K562 (cell line): Measurements from ENCODE around the gene LRRC8A. TPM values are rescaled to one million over a fixed set of nuclear protein-coding genes. Genes with fewer than 3 reads are reported as not detected.

Source experiments
- ATAC-seq: fragments of 200-7000 bp; cut with Tn5 transposase; 3 replicates; pipeline ENCODE4 v1.9.1; 2020; ENCODE audit warnings: moderate library complexity
- BruUV-seq: library from RNA; stranded (reverse); fragments of 400-500 nt; replicated peaks from 2 replicates; lab custom pipeline; 2021; lab: Mats Ljungman, UMichigan
- CTCF ChIA-PET: fragments of 300-600 bp; formaldehyde crosslinking; extraction: SDS; loops from one replicate; lab custom pipeline; 2021; ENCODE audit warnings: low intra/inter-chr PET ratio; lab: Yijun Ruan, JAX
- POLR2A ChIA-PET: fragments of 300-600, 350-650 bp; sonication (Branson Sonifier 250); formaldehyde crosslinking; extraction: SDS; loops from one replicate; lab custom pipeline; 2021; ENCODE audit warnings: antibody characterized with exemption, inconsistent platforms; lab: Yijun Ruan, JAX
- DNase-seq, 4 experiments: peaks; one replicate each; pipeline versions ENCODE4 v3.0.0 to v3.0.0-alpha.2; 2011 to 2018; ENCODE audit warnings: low spot score in 3 of 4, mixed read lengths in 3 of 4; ENCODE audit errors: extremely low read depth in 1 of 4
- FAIRE-seq: peaks from 2 replicates; lab custom pipeline; 2011; peaks lifted over from hg19 to GRCh38; lab: Jason Lieb, UNC
- H2AFZ ChIP-seq: 2 replicates; pipeline ENCODE4 v1.6.0; 2011; ENCODE audit warnings: low read depth, low read length, control low read depth, inconsistent platforms
- H3K27ac ChIP-seq: fragments of 200-600 bp; 3 replicates; pipeline ENCODE4 v1.8.0; 2011; ENCODE audit warnings: low read depth, mild to moderate bottlenecking, control low read depth, inconsistent platforms, low read length, moderate library complexity, mixed read lengths; ENCODE audit errors: extremely low read depth
- H3K27me3 ChIP-seq, 2 experiments: fragments of 300-600 bp in 1 of 2; 2 replicates in 1 of 2; 3 replicates in 1 of 2; pipeline versions ENCODE4 v1.6.0 to v1.8.0; 2011; ENCODE audit warnings: inconsistent platforms in 2 of 2, low read length in 2 of 2, mild to moderate bottlenecking in 1 of 2, mixed read lengths in 1 of 2, moderate library complexity in 1 of 2; ENCODE audit not compliant: control insufficient read depth in 2 of 2, insufficient read depth in 2 of 2
- H3K36me3 ChIP-seq: fragments of 300-600 bp; 3 replicates; pipeline ENCODE4 v1.8.0; 2011; ENCODE audit warnings: mild to moderate bottlenecking, low read length, inconsistent platforms; ENCODE audit not compliant: control insufficient read depth, insufficient read depth
- H3K4me1 ChIP-seq, 2 experiments: fragments of 200-600 bp in 1 of 2; replicated peaks in 1 of 2; 2 replicates in 1 of 2; 3 replicates in 1 of 2; pipeline versions ENCODE4 v1.5.1 to v1.8.0; 2011; ENCODE audit warnings: inconsistent platforms in 2 of 2, low read length in 2 of 2, mild to moderate bottlenecking in 1 of 2, mixed read lengths in 1 of 2, moderate library complexity in 1 of 2; ENCODE audit not compliant: control insufficient read depth in 2 of 2, insufficient read depth in 2 of 2
- H3K4me2 ChIP-seq: 2 replicates; pipeline ENCODE4 v1.6.1; 2011; ENCODE audit warnings: low read length, control low read depth, inconsistent platforms, mixed read lengths; ENCODE audit not compliant: insufficient read depth
- H3K4me3 ChIP-seq: fragments of 200-600 bp; sonication (generic), shearing (Covaris generic); 2 replicates; pipeline ENCODE4 v1.5.1; 2016; ENCODE audit warnings: control low read depth, inconsistent platforms
- H3K79me2 ChIP-seq: fragments of 200-600 bp; 3 replicates; pipeline ENCODE4 v1.8.0; 2011; ENCODE audit warnings: low read length, inconsistent platforms; ENCODE audit not compliant: control insufficient read depth, insufficient read depth
- H3K9ac ChIP-seq, 2 experiments: 2 replicates each; pipeline versions ENCODE4 v1.6.0 to v1.6.1; 2011; ENCODE audit warnings: low read depth in 2 of 2, low read length in 2 of 2, control low read depth in 1 of 2, inconsistent platforms in 1 of 2, mild to moderate bottlenecking in 1 of 2, mixed read lengths in 1 of 2; ENCODE audit not compliant: insufficient read depth in 1 of 2
- H3K9me1 ChIP-seq: one replicate; pipeline ENCODE4 v1.6.0; 2011; ENCODE audit warnings: inconsistent platforms, mild to moderate bottlenecking, low read length, moderate library complexity; ENCODE audit not compliant: control insufficient read depth, insufficient read depth
- H3K9me3 ChIP-seq: replicated peaks from 2 replicates; pipeline ENCODE4 v1.5.1; 2011; ENCODE audit warnings: low read depth, low read length, inconsistent platforms; ENCODE audit not compliant: control insufficient read depth, insufficient read depth
- H4K20me1 ChIP-seq: replicated peaks from 2 replicates; pipeline ENCODE4 v1.6.1; 2011; ENCODE audit warnings: low read length, inconsistent platforms, mixed read lengths; ENCODE audit not compliant: control insufficient read depth, insufficient read depth
- CREB1 ChIP-seq, 2 experiments: sonication (generic) in 1 of 2; formaldehyde crosslinking in 1 of 2; IDR thresholded peaks; 2 replicates each; pipeline versions ENCODE4 v1.6.1 to v1.8.0; 2012 to 2022; ENCODE audit warnings: inconsistent platforms in 1 of 2, mild to moderate bottlenecking in 1 of 2, missing genetic modification reagents in 1 of 2, moderate library complexity in 1 of 2
- FOXJ2 ChIP-seq: fragments of 200-800 bp; sonication (Bioruptor generic); IDR thresholded peaks from 2 replicates; pipeline ENCODE4 v1.6.1; 2016; ENCODE audit warnings: missing genetic modification characterization, missing compliant biosample characterization
- JUND ChIP-seq, 2 experiments: IDR thresholded peaks; 2 replicates in 1 of 2; 3 replicates in 1 of 2; pipeline ENCODE4 v1.6.1; 2011; ENCODE audit warnings: borderline replicate concordance in 2 of 2, low read depth in 2 of 2, low read length in 2 of 2, improper control_type of control experiment in 1 of 2, missing biosample characterization in 1 of 2, missing genetic modification characterization in 1 of 2, missing genetic modification reagents in 1 of 2
- KAT8 ChIP-seq: fragments of 450-650 bp; IDR thresholded peaks from 2 replicates; pipeline ENCODE4 v1.6.1; 2016; ENCODE audit warnings: low read depth, mild to moderate bottlenecking
- NCOA4 ChIP-seq: fragments of 450-650 bp; IDR thresholded peaks from 2 replicates; pipeline ENCODE4 v1.6.1; 2018; ENCODE audit warnings: mild to moderate bottlenecking; ENCODE audit not compliant: partially characterized antibody
- POU5F1 ChIP-seq: fragments of 150-350 bp; IDR thresholded peaks from 2 replicates; pipeline ENCODE4 v1.6.1; 2014; ENCODE audit warnings: borderline replicate concordance, low read length, low read depth, mild to moderate bottlenecking; ENCODE audit not compliant: partially characterized antibody
- PPARD ChIP-seq: fragments of 250-450 bp; sonication (Bioruptor Pico); IDR thresholded peaks from 2 replicates; pipeline ENCODE4 v1.8.0; 2022; ENCODE audit warnings: inconsistent platforms, mild to moderate bottlenecking, moderate library complexity
- YBX1 ChIP-seq: fragments of 450-650 bp; IDR thresholded peaks from 2 replicates; pipeline ENCODE4 v1.7.1; 2016; ENCODE audit warnings: mild to moderate bottlenecking
- YY1 ChIP-seq, 3 experiments: IDR thresholded peaks; 2 replicates each; pipeline ENCODE4 v1.6.1; 2011; ENCODE audit warnings: low read length in 2 of 3, mild to moderate bottlenecking in 2 of 3, moderate library complexity in 2 of 3, borderline replicate concordance in 1 of 3, control low read depth in 1 of 3, low read depth in 1 of 3; ENCODE audit not compliant: insufficient read depth in 3 of 3, insufficient replicate concordance in 2 of 3, control insufficient read depth in 1 of 3, insufficient read length in 1 of 3; ENCODE audit errors: extremely low read depth in 1 of 3
- ZBED1 ChIP-seq: IDR thresholded peaks from 2 replicates; pipeline ENCODE4 v1.6.1; 2014
- ZBTB17 ChIP-seq: fragments of 450-650 bp; formaldehyde crosslinking; IDR thresholded peaks from 2 replicates; pipeline ENCODE4 v1.4.0; 2020; ENCODE audit warnings: mild to moderate bottlenecking
- WGBS: fragments of 100-300 bp; shearing (Covaris generic); methylation state at CpG from one replicate; pipeline ENCODE4 v1.1.6; 2016; ENCODE audit warnings: low coverage, mixed read lengths; ENCODE audit not compliant: insufficient coverage; ENCODE audit errors: missing lambda C conversion rate; 5-methylcytosine and 5-hydroxymethylcytosine counted together
- in situ Hi-C: fragments of 300-500 bp; cut with MboI; formaldehyde crosslinking; loops from 4 replicates; pipeline ENCODE4 v1.15.0; 2018; ENCODE audit warnings: inconsistent platforms, mixed read lengths
- intact Hi-C: fragments of 100-400 bp; cut with micrococcal nuclease; formaldehyde crosslinking; loops from 2 replicates; pipeline ENCODE4 v1.14.2; 2022
- polyA plus RNA-seq, 8 experiments: library from polyadenylated mRNA; depleted of rRNA in 4 of 8; stranded (reverse) in 5 of 8; unstranded in 3 of 8; fragments of >200 nt; fragmentation: Nextera tagmentation in 2 of 8; fragmentation: Illumina TruSeq in 1 of 8; extraction: Ambion mirVana in 2 of 8; extraction: Trizol in 1 of 8; gene quantifications; 2 replicates each; pipeline versions ENCODE4 v1.2.1 to v1.2.3, GENCODE V29; 2011 to 2014; ENCODE audit warnings: inconsistent platforms in 1 of 8, missing spikeins in 1 of 8
- total RNA-seq, 7 experiments: library from RNA; depleted of rRNA in 6 of 7; stranded (reverse); fragments of >200 nt in 6 of 7; fragmentation: Illumina TruSeq in 2 of 7; extraction: Trizol in 2 of 7; gene quantifications; 2 replicates each; pipeline versions ENCODE4 v1.2.1 to v1.2.3, GENCODE V29; 2011 to 2021; ENCODE audit warnings: low replicate concordance in 1 of 7
- TF ChIP-seq, protein P1 (sequence below): fragments of 450-650 bp; IDR thresholded peaks from 2 replicates; pipeline ENCODE4 v1.6.1; 2016; ENCODE audit warnings: mild to moderate bottlenecking
- TF ChIP-seq, protein P2 (sequence below): sonication (generic); IDR thresholded peaks from 2 replicates; pipeline ENCODE4 v1.6.1; 2016
- TF ChIP-seq, protein P3 (sequence below): fragments of 250-450 bp; sonication (Bioruptor Pico); IDR thresholded peaks from 2 replicates; pipeline ENCODE4 v1.8.0; 2021; ENCODE audit warnings: borderline replicate concordance, mild to moderate bottlenecking, moderate library complexity; ENCODE audit not compliant: poor library complexity, severe bottlenecking
- TF ChIP-seq, protein P4 (sequence below): fragments of 250-450 bp; sonication (Bioruptor Pico); IDR thresholded peaks from 2 replicates; pipeline ENCODE4 v1.8.0; 2021; ENCODE audit warnings: moderate library complexity, mild to moderate bottlenecking, inconsistent platforms

Gene LRRC8A
- total and polyA plus RNA-seq, 9 of the 15 experiments (the other 6 are each of a cell fraction or from before 2014, with no cell fraction given) = 2.9 to 24.7 (median 8.9) TPM

DNA sequence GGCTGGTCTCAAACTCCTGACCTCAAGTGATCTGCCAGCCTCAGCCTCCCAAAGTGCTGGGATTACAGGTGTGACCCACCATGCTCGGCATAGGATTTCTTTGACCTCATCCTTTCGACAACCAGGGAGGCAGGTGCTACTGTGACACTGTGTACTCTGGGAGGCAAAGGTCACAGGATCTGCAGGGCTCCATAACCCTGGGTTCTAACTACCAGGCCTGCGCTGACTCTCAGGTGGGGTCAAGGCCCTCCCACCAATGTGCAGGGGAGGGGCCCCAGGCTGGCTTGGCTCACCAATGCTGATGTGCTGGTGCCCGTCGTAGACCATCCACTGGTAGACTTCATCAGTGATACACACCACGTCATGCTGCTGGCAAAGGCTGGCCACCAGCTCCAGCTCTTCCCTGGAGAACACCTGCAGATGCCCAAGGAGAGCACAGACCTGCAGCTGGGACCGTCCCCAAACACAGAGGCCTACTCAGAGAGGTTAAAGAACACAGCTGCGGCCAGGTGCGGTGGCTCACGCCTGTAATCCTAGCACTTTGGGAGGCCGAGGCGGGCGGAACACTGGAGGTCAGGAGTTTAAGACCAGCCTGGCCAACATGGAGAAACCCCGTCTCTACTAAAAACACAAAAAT is 45.3 kb upstream of the LRRC8A start (continued):
- TF ChIP-seq POU5F1 (no peak), ZBTB17 (CRISPR knock-in tag) (no peak)
- TF ChIP-seq, protein P1, sequence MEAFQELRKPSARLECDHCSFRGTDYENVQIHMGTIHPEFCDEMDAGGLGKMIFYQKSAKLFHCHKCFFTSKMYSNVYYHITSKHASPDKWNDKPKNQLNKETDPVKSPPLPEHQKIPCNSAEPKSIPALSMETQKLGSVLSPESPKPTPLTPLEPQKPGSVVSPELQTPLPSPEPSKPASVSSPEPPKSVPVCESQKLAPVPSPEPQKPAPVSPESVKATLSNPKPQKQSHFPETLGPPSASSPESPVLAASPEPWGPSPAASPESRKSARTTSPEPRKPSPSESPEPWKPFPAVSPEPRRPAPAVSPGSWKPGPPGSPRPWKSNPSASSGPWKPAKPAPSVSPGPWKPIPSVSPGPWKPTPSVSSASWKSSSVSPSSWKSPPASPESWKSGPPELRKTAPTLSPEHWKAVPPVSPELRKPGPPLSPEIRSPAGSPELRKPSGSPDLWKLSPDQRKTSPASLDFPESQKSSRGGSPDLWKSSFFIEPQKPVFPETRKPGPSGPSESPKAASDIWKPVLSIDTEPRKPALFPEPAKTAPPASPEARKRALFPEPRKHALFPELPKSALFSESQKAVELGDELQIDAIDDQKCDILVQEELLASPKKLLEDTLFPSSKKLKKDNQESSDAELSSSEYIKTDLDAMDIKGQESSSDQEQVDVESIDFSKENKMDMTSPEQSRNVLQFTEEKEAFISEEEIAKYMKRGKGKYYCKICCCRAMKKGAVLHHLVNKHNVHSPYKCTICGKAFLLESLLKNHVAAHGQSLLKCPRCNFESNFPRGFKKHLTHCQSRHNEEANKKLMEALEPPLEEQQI = no peak

DNA sequence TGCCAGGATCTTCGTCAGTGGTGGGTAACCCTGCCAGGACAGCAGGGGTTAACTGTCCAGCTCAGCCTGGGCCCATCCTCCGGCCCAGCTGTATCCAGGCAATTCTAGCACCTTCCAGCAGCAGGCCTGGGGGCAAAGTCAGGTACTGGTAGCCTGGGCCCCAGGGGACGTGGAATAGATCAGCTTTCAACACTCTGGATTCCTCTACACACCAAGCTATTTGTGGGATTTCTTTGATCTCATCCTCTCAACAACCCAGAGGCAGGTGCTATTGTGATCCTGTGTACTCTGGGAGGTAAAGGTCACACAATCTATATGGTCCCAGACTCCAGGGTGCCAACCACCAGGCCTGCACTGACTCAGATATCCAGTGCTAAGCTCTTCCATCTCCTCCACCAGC is 43.6 kb upstream of the LRRC8A start:
- H3K27ac ChIP-seq = no peak overlapping the region
- 69% methylated on average over 3 of the region's 3 CpGs for WGBS
- H3K9me1 ChIP-seq = no peaks in the 10 kb centered on the region
- H4K20me1 ChIP-seq = no peaks in the 10 kb centered on the region
- in situ Hi-C loops = no loop called here
- BruUV-seq = no TSS peak
- H3K9ac ChIP-seq = peak overlapping the region in 1 of 2 experiments; percentile 78; a peak in 2 of 4 replicates
- no peaks in the 10 kb centered on the region for H3K27me3 ChIP-seq
- no peaks in the 10 kb centered on the region for H3K79me2 ChIP-seq
- DNase-seq (peak in 3 of 4 experiments; percentile 4 to 7 (median 6)), FAIRE-seq (no peak), ATAC-seq (no peak)
- H3K4me1 ChIP-seq = peaks cover 0 to 5% of the 10 kb centered on the region in 2 experiments; a peak in 2 of 5 replicates
- H2AFZ ChIP-seq = no peak overlapping the region
- no peak overlapping the region for H3K4me2 ChIP-seq
- ChIA-PET CTCF (no interaction called here), POLR2A (interaction anchor here (1.0 kb wide), 1 partner anchor 105 kb away, joined by 6 read pairs; no protein-coding TSS in a partner anchor)
- intact Hi-C loops = no loop called here
- H3K4me3 ChIP-seq = no peak overlapping the region
- no peaks in the 10 kb centered on the region for H3K9me3 ChIP-seq
- peaks cover 21% of the 10 kb centered on the region; the same call in 2 of the 3 replicates for H3K36me3 ChIP-seq
- TF ChIP-seq YY1 (IDR thresholded peaks at IDR 0.05; ENCODE audit: borderline replicate concordance in 1 of 3, control insufficient read depth in 1 of 3, extremely low read depth in 1 of 3, insufficient read depth in 3 of 3, insufficient read length in 1 of 3, insufficient replicate concordance in 2 of 3, low read depth in 1 of 3, low read length in 2 of 3) (no peak), YBX1 (no peak), KAT8 (no peak), FOXJ2 (tag) (no peak), NCOA4 (no peak), PPARD (CRISPR knock-in tag) (no peak), ZBED1 (no peak), JUND (IDR thresholded peaks at IDR 0.05; ENCODE audit: borderline replicate concordance, low read depth, low read length) (no peak), JUND (tag; IDR thresholded peaks at IDR 0.05; ENCODE audit: borderline replicate concordance, low read depth, low read length) (no peak), CREB1 (IDR thresholded peaks at IDR 0.05) (no peak), CREB1 (CRISPR knock-in tag; IDR thresholded peaks at IDR 0.05) (no peak)
- TF ChIP-seq, protein P2, sequence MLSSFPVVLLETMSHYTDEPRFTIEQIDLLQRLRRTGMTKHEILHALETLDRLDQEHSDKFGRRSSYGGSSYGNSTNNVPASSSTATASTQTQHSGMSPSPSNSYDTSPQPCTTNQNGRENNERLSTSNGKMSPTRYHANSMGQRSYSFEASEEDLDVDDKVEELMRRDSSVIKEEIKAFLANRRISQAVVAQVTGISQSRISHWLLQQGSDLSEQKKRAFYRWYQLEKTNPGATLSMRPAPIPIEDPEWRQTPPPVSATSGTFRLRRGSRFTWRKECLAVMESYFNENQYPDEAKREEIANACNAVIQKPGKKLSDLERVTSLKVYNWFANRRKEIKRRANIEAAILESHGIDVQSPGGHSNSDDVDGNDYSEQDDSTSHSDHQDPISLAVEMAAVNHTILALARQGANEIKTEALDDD = no peak
- TF ChIP-seq, protein P3, sequence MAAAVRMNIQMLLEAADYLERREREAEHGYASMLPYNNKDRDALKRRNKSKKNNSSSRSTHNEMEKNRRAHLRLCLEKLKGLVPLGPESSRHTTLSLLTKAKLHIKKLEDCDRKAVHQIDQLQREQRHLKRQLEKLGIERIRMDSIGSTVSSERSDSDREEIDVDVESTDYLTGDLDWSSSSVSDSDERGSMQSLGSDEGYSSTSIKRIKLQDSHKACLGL (CRISPR knock-in tag) = no peak
- TF ChIP-seq, protein P4, sequence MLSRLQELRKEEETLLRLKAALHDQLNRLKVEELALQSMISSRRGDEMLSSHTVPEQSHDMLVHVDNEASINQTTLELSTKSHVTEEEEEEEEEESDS = no peak
